RWPE2 (cell line): Measurements from ENCODE around the gene AK9.

ENCODE experiments used
- ATAC-seq: fragments of 200-7000 bp; cut with Tn5 transposase; 3 replicates; pipeline ENCODE4 v1.9.1; 2021; ENCODE audit warnings: low read depth
- DNase-seq: peaks from one replicate; pipeline ENCODE4 v3.0.0-alpha.2; 2020; ENCODE audit warnings: low spot score
- H3K27ac ChIP-seq: fragments of 450-650 bp; 2 replicates; pipeline ENCODE4 v1.5.1; 2017; ENCODE audit warnings: mild to moderate bottlenecking; ENCODE audit not compliant: poor library complexity, severe bottlenecking
- H3K27me3 ChIP-seq: fragments of 250-450 bp; sonication (Bioruptor Pico); 2 replicates; pipeline ENCODE4 v1.5.1; 2021; ENCODE audit warnings: mild to moderate bottlenecking, moderate library complexity; ENCODE audit not compliant: insufficient read depth, poor library complexity, severe bottlenecking
- H3K36me3 ChIP-seq: fragments of 250-450 bp; sonication (Bioruptor Pico); 2 replicates; pipeline ENCODE4 v1.5.1; 2020; ENCODE audit warnings: low read depth, mild to moderate bottlenecking, moderate library complexity
- H3K4me1 ChIP-seq: fragments of 250-450 bp; sonication (Bioruptor Pico); 2 replicates; pipeline ENCODE4 v1.5.1; 2021; ENCODE audit warnings: mild to moderate bottlenecking, moderate library complexity; ENCODE audit not compliant: insufficient read depth, poor library complexity, severe bottlenecking
- H3K4me3 ChIP-seq: fragments of 250-450 bp; sonication (Bioruptor Pico); 2 replicates; pipeline ENCODE4 v1.5.1; 2021; ENCODE audit warnings: mild to moderate bottlenecking, moderate library complexity; ENCODE audit not compliant: severe bottlenecking
- H3K9me3 ChIP-seq: fragments of 250-450 bp; sonication (Bioruptor Pico); 2 replicates; pipeline ENCODE4 v1.5.1; 2021; ENCODE audit warnings: mild to moderate bottlenecking, moderate library complexity; ENCODE audit not compliant: severe bottlenecking
- CTCF ChIP-seq: fragments of 450-650 bp; IDR thresholded peaks from one replicate; pipeline ENCODE4 v1.5.1; 2017; ENCODE audit warnings: mild to moderate bottlenecking, moderate library complexity; ENCODE audit not compliant: poor library complexity, severe bottlenecking

Gene AK9

GRCh38 chr6:109508166-109508860 lies 182.7 kb downstream of the AK9 start:
- Histone ChIP-seq H3K36me3 (no peaks in the 10 kb centered on the region), H3K27me3 (no peaks in the 10 kb centered on the region), H3K4me3 (no peak overlapping the region), H3K4me1 (no peaks in the 10 kb centered on the region), H3K9me3 (no peaks in the 10 kb centered on the region), H3K27ac (no peak overlapping the region)
- no peak for TF ChIP-seq CTCF
- no peak for DNase-seq
- no peak for ATAC-seq

GRCh38 chr6:109507490-109508072 lies 183.4 kb downstream of the AK9 start:
- Histone ChIP-seq H3K36me3 (no peaks in the 10 kb centered on the region), H3K9me3 (no peaks in the 10 kb centered on the region), H3K27me3 (no peaks in the 10 kb centered on the region), H3K4me1 (no peaks in the 10 kb centered on the region), H3K4me3 (no peak overlapping the region), H3K27ac (no peak overlapping the region)
- DNase-seq (no peak), ATAC-seq (no peak)
- no peak for TF ChIP-seq CTCF

DNA sequence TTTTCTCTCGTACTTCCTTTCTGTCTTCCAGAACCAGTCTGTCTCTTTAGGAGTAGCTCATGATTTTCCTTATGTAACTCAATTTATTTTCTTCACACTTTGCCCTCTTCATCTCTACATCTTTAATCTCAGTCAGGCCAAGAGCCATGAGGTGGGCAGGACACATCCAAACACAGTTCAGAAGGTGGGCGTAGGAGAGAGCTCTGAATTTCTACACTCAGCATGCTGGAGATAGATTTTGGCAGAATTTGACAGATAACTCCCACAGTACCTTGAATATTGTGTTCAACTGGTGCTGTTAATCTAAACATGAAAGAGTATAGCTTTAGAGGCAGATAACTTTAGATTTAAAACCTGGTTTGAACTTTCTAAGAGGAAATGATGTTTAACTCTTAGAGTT lies 184.2 kb downstream of the AK9 start:
- H3K9me3 ChIP-seq: no peaks in the 10 kb centered on the region
- no peak for ATAC-seq
- H3K27ac ChIP-seq: no peak overlapping the region
- H3K36me3 ChIP-seq: no peaks in the 10 kb centered on the region
- no peak for TF ChIP-seq CTCF
- H3K27me3 ChIP-seq: no peaks in the 10 kb centered on the region
- DNase-seq: no peak
- no peaks in the 10 kb centered on the region for H3K4me1 ChIP-seq
- no peak overlapping the region for H3K4me3 ChIP-seq

DNA sequence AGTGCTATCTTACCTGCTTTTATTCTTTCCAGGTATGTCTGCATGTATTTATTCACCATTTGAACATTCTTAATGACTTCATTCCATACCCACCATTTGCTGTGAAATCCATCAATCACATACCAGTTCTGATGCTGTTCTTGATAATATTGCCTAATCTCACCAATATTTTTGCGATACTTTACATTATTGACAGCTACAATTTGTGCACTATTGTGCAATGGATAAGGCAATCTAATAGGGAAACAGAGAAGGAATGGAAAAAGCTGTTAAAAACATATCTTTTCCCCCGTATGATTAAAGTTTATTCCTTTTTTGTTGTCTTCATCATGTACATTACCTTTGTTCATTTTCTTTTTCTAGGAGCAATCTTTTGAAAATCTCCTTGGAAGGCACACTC lies 184.7 kb downstream of the AK9 start:
- Histone ChIP-seq H3K4me1 (no peaks in the 10 kb centered on the region), H3K9me3 (no peaks in the 10 kb centered on the region), H3K27me3 (no peaks in the 10 kb centered on the region), H3K4me3 (no peak overlapping the region), H3K36me3 (no peaks in the 10 kb centered on the region), H3K27ac (no peak overlapping the region)
- no peak for TF ChIP-seq CTCF
- DNase-seq (no peak), ATAC-seq (no peak)
